Fibroblast of lung (primary cell): ENCODE measurements around the gene FIBCD1. TPM values are rescaled to one million over a fixed set of nuclear protein-coding genes. Genes with fewer than 3 reads are reported as not detected.

ENCODE experiments used
- DNase-seq, 2 donors: peaks; one replicate each; pipeline versions ENCODE4 v3.0.0 to v3.0.0-alpha.2; 2010; ENCODE audit warnings: low read depth in 2 of 2
- H2AFZ ChIP-seq: 2 replicates; pipeline ENCODE4 v1.5.1; 2012; ENCODE audit warnings: low read length, control low read depth, inconsistent platforms
- H3K27ac ChIP-seq: 2 replicates; pipeline ENCODE4 v1.5.1; 2011; ENCODE audit warnings: low read length, control low read depth; ENCODE audit not compliant: insufficient read depth
- H3K27me3 ChIP-seq: 2 replicates; pipeline ENCODE4 v1.5.1; 2011; ENCODE audit warnings: mild to moderate bottlenecking, low read length; ENCODE audit not compliant: control insufficient read depth, insufficient read depth
- H3K36me3 ChIP-seq: 2 replicates; pipeline ENCODE4 v1.5.1; 2011; ENCODE audit warnings: low read length; ENCODE audit not compliant: control insufficient read depth, insufficient read depth
- H3K4me1 ChIP-seq: 2 replicates; pipeline ENCODE4 v1.5.1; 2011; ENCODE audit warnings: low read length; ENCODE audit not compliant: control insufficient read depth, insufficient read depth; ENCODE audit errors: extremely low read depth
- H3K4me2 ChIP-seq: 2 replicates; pipeline ENCODE4 v1.5.1; 2011; ENCODE audit warnings: low read length, control low read depth; ENCODE audit not compliant: insufficient read depth; ENCODE audit errors: extremely low read depth
- H3K4me3 ChIP-seq, 4 experiments: fragments of 200-600 bp in 1 of 4; sonication (generic) in 1 of 4; replicated peaks in 1 of 4; 2 replicates each; pipeline ENCODE4 v1.5.1; 2011 to 2016; ENCODE audit warnings: low read length in 4 of 4, low read depth in 3 of 4, mild to moderate bottlenecking in 3 of 4, control low read depth in 2 of 4, inconsistent platforms in 1 of 4, mixed read lengths in 1 of 4; ENCODE audit not compliant: insufficient read depth in 1 of 4; ENCODE audit errors: control extremely low read depth in 1 of 4
- H3K79me2 ChIP-seq: 2 replicates; pipeline ENCODE4 v1.5.1; 2012; ENCODE audit warnings: mild to moderate bottlenecking, low read length, inconsistent platforms; ENCODE audit not compliant: control insufficient read depth, insufficient read depth
- H3K9ac ChIP-seq: 2 replicates; pipeline ENCODE4 v1.5.1; 2011; ENCODE audit warnings: mild to moderate bottlenecking, low read length, control low read depth; ENCODE audit not compliant: insufficient read depth
- H3K9me3 ChIP-seq: 2 replicates; pipeline ENCODE4 v1.5.1; 2012; ENCODE audit warnings: low read depth, low read length; ENCODE audit not compliant: control insufficient read depth, insufficient read depth
- H4K20me1 ChIP-seq: 2 replicates; pipeline ENCODE4 v1.5.1; 2011; ENCODE audit warnings: low read length; ENCODE audit not compliant: control insufficient read depth, insufficient read depth; ENCODE audit errors: extremely low read depth
- CTCF ChIP-seq, 2 donors: IDR thresholded peaks in 1 of 2; conservative IDR thresholded peaks in 1 of 2; 1 replicate in 1 of 2; 2 replicates in 1 of 2; pipeline ENCODE4 v1.5.1; 2011 to 2012; ENCODE audit warnings: low read length in 2 of 2, control low read depth in 1 of 2, inconsistent platforms in 1 of 2, low read depth in 1 of 2, mild to moderate bottlenecking in 1 of 2
- EZH2 ChIP-seq: IDR thresholded peaks from 2 replicates; pipeline ENCODE4 v1.5.1; 2012; ENCODE audit warnings: low read length, control low read depth, mild to moderate bottlenecking; ENCODE audit errors: missing control alignments
- polyA minus RNA-seq: library from RNA; depleted of rRNA, polyadenylated mRNA; stranded (reverse); fragments of >200 nt; gene quantifications from 2 replicates; pipeline ENCODE4 v1.2.3, GENCODE V29; 2011; ENCODE audit warnings: low replicate concordance
- polyA plus RNA-seq, 2 donors: library from polyadenylated mRNA; depleted of rRNA in 1 of 2; stranded (reverse) in 1 of 2; unstranded in 1 of 2; fragments of >200 nt; gene quantifications; 2 replicates each; pipeline ENCODE4 v1.2.1, GENCODE V29; 2011 to 2012; ENCODE audit warnings: missing spikeins in 1 of 2
- total RNA-seq: library from RNA; depleted of rRNA; stranded (reverse); fragments of >200 nt; gene quantifications from 2 replicates; pipeline ENCODE4 v1.2.1, GENCODE V29; 2014

FIBCD1 gene
- total RNA-seq (7.3 and 9.8 TPM in 2 replicates), polyA plus RNA-seq (7.2 and 28.0 TPM in 2 replicates), polyA minus RNA-seq (5.4 and 39.7 TPM in 2 replicates)
- 24.8 and 66.0 TPM in 2 replicates for polyA plus RNA-seq (2012)

GRCh38 chr9:130938652-130939404 is at the start of gene FIBCD1:
FIBCD1 (minus strand) TSS chr9:130939247; CDS start chr9:130938607, 640 bp downstream.
- Histone ChIP-seq H3K4me2 (peak within 1 kb of the TSS; percentile 71), H3K4me3 (peak within 1 kb of the TSS; percentile 39 to 73 (median 63)), H3K36me3 (no peaks in the 10 kb centered on the region), H4K20me1 (no peaks in the 10 kb centered on the region), H3K27me3 (peaks cover 16% of the 10 kb centered on the region), H3K4me1 (peaks cover 32% of the 10 kb centered on the region), H3K9me3 (no peaks in the 10 kb centered on the region), H2AFZ (peak within 1 kb of the TSS; percentile 55), H3K79me2 (no peaks in the 10 kb centered on the region), H3K9ac (peak within 1 kb of the TSS; percentile 62), H3K27ac (no peak within 1 kb of the TSS)
- peak; percentile 44 to 47 for DNase-seq
- TF ChIP-seq EZH2: no peak
- peak; percentile 7 to 25 for TF ChIP-seq CTCF (conservative IDR thresholded peaks at IDR 0.05 in 1 of 2, IDR thresholded peaks at IDR 0.05 in 1 of 2; ENCODE audit: low read depth in 1 of 2, low read length in 2 of 2)

- TF ChIP-seq CTCF (conservative IDR thresholded peaks at IDR 0.05 in 1 of 2, IDR thresholded peaks at IDR 0.05 in 1 of 2; ENCODE audit: low read depth in 1 of 2, low read length in 2 of 2) (no peak), EZH2 (no peak)
- H3K4me3 ChIP-seq: no peak overlapping the region
- DNase-seq: no peak
- H3K27ac ChIP-seq: no peak overlapping the region
- no peaks in the 10 kb centered on the region for H3K4me1 ChIP-seq
- H3K9me3 ChIP-seq: no peaks in the 10 kb centered on the region
- no peaks in the 10 kb centered on the region for H3K79me2 ChIP-seq
- H3K4me2 ChIP-seq: no peak overlapping the region
- H4K20me1 ChIP-seq: no peaks in the 10 kb centered on the region
- no peak overlapping the region for H2AFZ ChIP-seq
- H3K9ac ChIP-seq: no peak overlapping the region
- H3K27me3 ChIP-seq: peaks cover 8% of the 10 kb centered on the region
- H3K36me3 ChIP-seq: no peaks in the 10 kb centered on the region
Observed at GRCh38 chr9:130988400-130988747, 49.3 kb upstream of the FIBCD1 start.

- H3K9ac ChIP-seq: no peak overlapping the region
- H2AFZ ChIP-seq: no peak overlapping the region
- TF ChIP-seq EZH2 (no peak), CTCF (conservative IDR thresholded peaks at IDR 0.05 in 1 of 2, IDR thresholded peaks at IDR 0.05 in 1 of 2; ENCODE audit: low read depth in 1 of 2, low read length in 2 of 2) (no peak)
- no peaks in the 10 kb centered on the region for H3K79me2 ChIP-seq
- no peak overlapping the region for H3K4me2 ChIP-seq
- H4K20me1 ChIP-seq: no peaks in the 10 kb centered on the region
- peaks cover 8% of the 10 kb centered on the region for H3K27me3 ChIP-seq
- no peaks in the 10 kb centered on the region for H3K36me3 ChIP-seq
- no peaks in the 10 kb centered on the region for H3K4me1 ChIP-seq
- H3K4me3 ChIP-seq: no peak overlapping the region
- H3K27ac ChIP-seq: no peak overlapping the region
- no peak for DNase-seq
- no peaks in the 10 kb centered on the region for H3K9me3 ChIP-seq
Observed at GRCh38 chr9:130987738-130988399, 48.8 kb upstream of the FIBCD1 start.
